ENCODE results near the gene KMT2C. TPM values are rescaled to one million over a fixed set of nuclear protein-coding genes. Genes with fewer than 3 reads are reported as not detected.
A peak's percentile ranks its signal among the peaks of the same experiment; 100 is the strongest.
"Not testable (repeated sequence)": the region's sequence is repeated elsewhere in the genome, so short reads cannot be mapped to it uniquely, and the experiment has no call there.

KMT2C gene
- total and polyA plus RNA-seq, 4 experiments from 2014 or later: 2.7 to 129 (median 74.5) TPM

DNA sequence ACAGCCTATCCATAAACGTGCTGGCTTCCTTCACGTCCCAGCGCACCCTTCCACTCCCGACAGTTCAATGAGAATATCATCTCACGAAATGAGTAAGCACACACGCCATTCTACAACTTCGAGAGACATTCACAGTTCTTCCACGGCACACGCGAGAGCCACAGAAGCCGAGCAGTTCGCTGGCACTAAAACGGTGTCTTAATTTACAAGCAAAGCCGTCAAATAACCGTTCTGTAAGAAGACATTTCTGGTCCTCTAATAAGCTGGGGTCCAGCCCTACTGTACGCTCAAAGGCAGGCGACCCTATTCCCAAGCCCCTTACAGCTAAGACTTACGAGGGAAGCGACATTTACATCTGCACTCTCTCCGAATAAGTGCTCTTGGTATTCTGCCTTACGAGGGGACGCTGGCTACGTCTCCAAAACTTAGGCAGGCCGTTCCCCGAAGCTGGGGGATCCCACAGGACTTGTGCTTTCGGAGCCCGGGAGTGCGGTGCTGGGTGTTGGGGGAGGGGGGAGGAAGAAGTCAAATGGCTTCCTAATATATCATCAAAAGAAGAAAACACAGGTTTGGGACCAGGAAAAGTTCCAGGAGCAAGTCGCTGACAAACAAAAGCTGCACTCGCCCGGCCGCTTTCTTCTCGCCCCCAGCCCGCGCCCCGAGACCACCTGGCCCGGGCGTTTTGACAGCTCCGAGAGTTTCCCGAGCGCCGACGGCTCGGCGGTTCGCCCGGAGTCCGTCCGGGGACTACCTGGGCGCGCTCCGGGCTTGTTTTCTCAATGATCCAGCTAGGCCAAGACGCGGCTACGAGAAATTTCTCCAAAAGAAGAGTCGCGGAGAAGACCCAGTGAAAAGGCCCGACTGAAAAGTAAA, 1.1 kb downstream of the KMT2C start:
- H3K36me3 ChIP-seq (ENCODE audit: insufficient read depth, low read length); H3K9me3 Mint-ChIP-seq; H3K27me3 ChIP-seq (ENCODE audit: insufficient read depth, low read length); H3K27me3 Mint-ChIP-seq; H3K9me3 ChIP-seq (ENCODE audit: control insufficient read depth in 1 of 2, low read length in 2 of 2): not testable (repeated sequence)
- peak overlapping the region; percentile 87 to 95 (median 92) for H3K4me3 Mint-ChIP-seq
- H3K27ac Mint-ChIP-seq: peak overlapping the region; percentile 85 to 95 (median 91)
- H3K4me3 ChIP-seq (ENCODE audit: low read length in 2 of 2): peak overlapping the region; percentile 4 to 62
- peak overlapping the region; percentile 71 for H3K27ac ChIP-seq (ENCODE audit: low read depth, low read length)
- peaks cover 19 to 44% (median 29%) of the 10 kb centered on the region in 4 donors for H3K4me1 Mint-ChIP-seq
- H3K4me1 ChIP-seq (ENCODE audit: insufficient read depth, low read length): peaks cover 35% of the 10 kb centered on the region
- CTCF ChIA-PET (ENCODE audit: partially characterized antibody): interaction anchor here (0.8 to 2.5 kb wide), 2 partner anchors 93 to 98 kb away, joined by 3 to 15 read pairs; no protein-coding TSS in a partner anchor
- POLR2A ChIA-PET (ENCODE audit: partially characterized antibody): interaction anchor here (1.1 to 4.8 kb wide), 3 partner anchors 12 to 98 kb away, joined by 3 to 49 read pairs (median 7); no protein-coding TSS in a partner anchor
- peaks cover 0 to 15% of the 10 kb centered on the region in 2 donors for H3K36me3 Mint-ChIP-seq
- DNase-seq: peak; percentile 32 to 50 (median 38)
- intact Hi-C loops (cut with micrococcal nuclease): loop anchor here (2.0 to 5.0 kb wide), 3 partner anchors 98 to 912 kb away; partner anchors contain the start of gene XRCC2

GRCh38 chr7:152433721-152434490, 1.9 kb downstream of the KMT2C start:
- ChIA-PET CTCF (ENCODE audit: partially characterized antibody) (interaction anchor here (2.5 kb wide), 1 partner anchor 97 kb away, joined by 15 read pairs; no protein-coding TSS in a partner anchor), POLR2A (ENCODE audit: partially characterized antibody) (interaction anchor here (0.7 to 4.8 kb wide), 4 partner anchors 11 to 97 kb away, joined by 3 to 49 read pairs (median 6); no protein-coding TSS in a partner anchor)
- H3K27me3 Mint-ChIP-seq; H3K27me3 ChIP-seq (ENCODE audit: insufficient read depth, low read length); H3K9me3 ChIP-seq (ENCODE audit: control insufficient read depth in 1 of 2, low read length in 2 of 2); H3K36me3 ChIP-seq (ENCODE audit: insufficient read depth, low read length); H3K9me3 Mint-ChIP-seq: not testable (repeated sequence)
- peak; percentile 68 to 83 (median 77) for DNase-seq
- Histone ChIP-seq H3K4me1 (ENCODE audit: insufficient read depth, low read length) (peaks cover 43% of the 10 kb centered on the region), H3K27ac (ENCODE audit: low read depth, low read length) (peak overlapping the region; percentile 71), H3K4me3 (ENCODE audit: low read length in 2 of 2) (peak overlapping the region; percentile 4 to 62)
- peaks cover 24 to 49% (median 34%) of the 10 kb centered on the region in 4 donors for H3K4me1 Mint-ChIP-seq
- H3K36me3 Mint-ChIP-seq: peaks cover 0 to 15% of the 10 kb centered on the region in 2 donors
- peak overlapping the region; percentile 85 to 95 (median 91) for H3K27ac Mint-ChIP-seq
- peak overlapping the region; percentile 87 to 95 (median 92) for H3K4me3 Mint-ChIP-seq
- intact Hi-C loops (cut with micrococcal nuclease): loop anchor here (2.0 kb wide), 2 partner anchors 97 to 243 kb away; partner anchors contain the start of gene XRCC2

DNA sequence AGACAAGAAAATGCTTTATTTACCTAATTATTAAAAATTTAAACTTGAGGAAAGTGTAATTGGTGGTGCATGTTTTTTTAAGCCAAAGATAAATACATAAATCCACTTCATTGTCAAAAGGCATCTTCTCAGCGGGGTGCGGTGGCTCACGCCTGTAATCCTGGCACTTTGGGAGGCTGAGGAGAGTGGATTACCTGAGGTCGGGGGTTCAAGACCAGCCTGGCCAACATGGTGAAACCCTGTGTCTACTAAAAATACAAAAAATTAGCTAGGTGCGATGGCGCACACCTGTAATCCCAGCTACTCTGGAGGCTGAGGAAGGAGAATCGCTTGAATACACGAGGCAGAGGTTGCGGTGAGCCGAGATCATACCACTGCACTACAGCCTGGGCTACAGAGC, 3.1 kb downstream of the KMT2C start:
- peaks cover 51% of the 10 kb centered on the region for H3K4me1 ChIP-seq (ENCODE audit: insufficient read depth, low read length)
- H3K9me3 ChIP-seq (ENCODE audit: control insufficient read depth in 1 of 2, low read length in 2 of 2); H3K9me3 Mint-ChIP-seq; H3K4me3 ChIP-seq (ENCODE audit: low read length in 2 of 2); H3K27me3 Mint-ChIP-seq; H3K36me3 ChIP-seq (ENCODE audit: insufficient read depth, low read length); H3K27me3 ChIP-seq (ENCODE audit: insufficient read depth, low read length); H3K27ac ChIP-seq (ENCODE audit: low read depth, low read length); intact Hi-C loops (cut with micrococcal nuclease); DNase-seq: not testable (repeated sequence)
- ChIA-PET POLR2A (ENCODE audit: partially characterized antibody) (interaction anchor here (0.7 kb wide), 1 partner anchor 1091 kb away, joined by 3 read pairs; no protein-coding TSS in a partner anchor), CTCF (ENCODE audit: partially characterized antibody) (interaction anchor here (1.0 kb wide), 1 partner anchor 98 kb away, joined by 3 read pairs; no protein-coding TSS in a partner anchor)
- peaks cover 30 to 58% (median 42%) of the 10 kb centered on the region in 4 donors for H3K4me1 Mint-ChIP-seq
- peaks cover 0 to 17% of the 10 kb centered on the region in 2 donors for H3K36me3 Mint-ChIP-seq
- peak overlapping the region in 3 of 8 donors; percentile 16 to 95 (median 43) for H3K4me3 Mint-ChIP-seq
- H3K27ac Mint-ChIP-seq: peak overlapping the region in 4 of 7 donors; percentile 7 to 94 (median 58)

DNA sequence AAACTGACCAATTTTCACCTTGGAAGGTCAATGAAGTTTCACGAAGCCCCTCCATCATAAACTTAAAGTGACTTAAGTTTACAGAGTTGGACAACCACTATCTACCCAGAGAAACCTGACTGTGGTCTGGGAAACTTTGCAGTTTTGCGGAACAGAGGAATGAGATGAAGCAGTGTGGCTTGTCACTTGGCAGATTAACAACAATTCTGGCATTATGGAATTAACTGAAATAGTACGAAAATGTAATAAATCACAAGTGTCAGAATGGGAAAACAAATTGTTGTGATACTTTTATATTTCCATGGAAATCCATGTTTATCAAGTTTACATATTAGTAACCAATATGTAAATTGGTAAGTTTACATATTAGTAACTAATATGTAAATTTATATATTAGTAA, 4.9 kb downstream of the KMT2C start:
- no peaks in the 10 kb centered on the region for H3K9me3 Mint-ChIP-seq
- Histone ChIP-seq H3K4me1 (ENCODE audit: insufficient read depth, low read length) (peaks cover 63% of the 10 kb centered on the region), H3K27me3 (ENCODE audit: insufficient read depth, low read length) (no peaks in the 10 kb centered on the region), H3K36me3 (ENCODE audit: insufficient read depth, low read length) (no peaks in the 10 kb centered on the region), H3K4me3 (ENCODE audit: low read length in 2 of 2) (no peak overlapping the region), H3K27ac (ENCODE audit: low read depth, low read length) (no peak overlapping the region), H3K9me3 (ENCODE audit: control insufficient read depth in 1 of 2, low read length in 2 of 2) (no peaks in the 10 kb centered on the region)
- intact Hi-C loops (cut with micrococcal nuclease): no loop called here
- no peak for DNase-seq
- ChIA-PET CTCF (ENCODE audit: partially characterized antibody) (no interaction called here), POLR2A (ENCODE audit: partially characterized antibody) (no interaction called here)
- H3K36me3 Mint-ChIP-seq: peaks cover 0 to 14% of the 10 kb centered on the region in 2 donors
- no peaks in the 10 kb centered on the region for H3K27me3 Mint-ChIP-seq
- H3K4me1 Mint-ChIP-seq: peaks cover 34 to 65% (median 49%) of the 10 kb centered on the region in 4 donors
- H3K27ac Mint-ChIP-seq: peak overlapping the region in 2 of 7 donors; percentile 29 to 32
- peak overlapping the region in 2 of 8 donors; percentile 17 to 35 for H3K4me3 Mint-ChIP-seq

GRCh38 chr7:152430118-152430517, 5.7 kb downstream of the KMT2C start:
- peaks cover 68% of the 10 kb centered on the region for H3K4me1 ChIP-seq (ENCODE audit: insufficient read depth, low read length)
- CTCF ChIA-PET (ENCODE audit: partially characterized antibody); H3K27me3 ChIP-seq (ENCODE audit: insufficient read depth, low read length); H3K27ac ChIP-seq (ENCODE audit: low read depth, low read length); DNase-seq; POLR2A ChIA-PET (ENCODE audit: partially characterized antibody); H3K9me3 Mint-ChIP-seq; H3K36me3 ChIP-seq (ENCODE audit: insufficient read depth, low read length); intact Hi-C loops (cut with micrococcal nuclease); H3K27me3 Mint-ChIP-seq; H3K4me3 ChIP-seq (ENCODE audit: low read length in 2 of 2); H3K27ac Mint-ChIP-seq; H3K9me3 ChIP-seq (ENCODE audit: control insufficient read depth in 1 of 2, low read length in 2 of 2); H3K4me3 Mint-ChIP-seq: not testable (repeated sequence)
- Mint-ChIP-seq H3K36me3 (peaks cover 3 to 14% of the 10 kb centered on the region in 2 donors), H3K4me1 (peaks cover 40 to 73% (median 56%) of the 10 kb centered on the region in 4 donors)

DNA sequence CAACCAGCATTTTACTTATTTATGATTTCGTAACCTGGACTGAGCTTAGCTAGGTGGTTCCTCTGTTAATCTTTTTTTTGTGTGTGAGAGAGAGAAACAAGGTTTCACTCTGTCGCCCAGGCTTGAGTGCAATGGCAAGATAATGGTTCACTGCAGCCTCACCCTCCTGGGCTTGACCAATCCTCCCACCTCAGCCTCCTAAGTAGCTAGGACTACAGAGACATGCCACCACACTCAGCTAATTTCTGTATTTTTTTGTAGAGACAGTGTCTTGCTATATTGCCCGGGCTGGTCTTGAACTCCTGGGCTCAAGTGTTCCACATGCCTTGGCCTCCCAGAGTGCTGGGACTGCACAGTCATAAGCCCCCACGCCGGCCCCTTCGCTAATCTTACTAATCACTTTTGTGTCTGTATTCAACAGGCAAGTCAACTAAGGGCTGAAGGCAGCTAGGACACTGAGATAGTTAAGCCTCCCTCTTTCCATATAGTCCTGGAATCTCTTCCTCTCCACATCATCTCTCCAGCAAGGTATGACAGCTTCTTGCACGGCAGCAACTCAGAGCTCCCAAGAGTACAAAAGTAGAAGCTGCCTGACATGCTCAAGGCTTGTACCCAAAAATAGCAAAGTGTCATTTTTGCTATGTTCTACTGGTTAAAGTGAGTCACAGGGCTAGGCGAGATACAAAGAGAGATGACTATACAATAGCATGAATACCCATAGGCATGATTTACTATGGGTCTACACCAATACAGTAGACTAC, 11.3 kb downstream of the KMT2C start:
- Mint-ChIP-seq H3K4me1 (peaks cover 48 to 77% (median 65%) of the 10 kb centered on the region in 4 donors), H3K36me3 (peaks cover 31 to 35% of the 10 kb centered on the region in 2 donors), H3K9me3 (peaks cover 0 to 30% (median 19%) of the 10 kb centered on the region in 8 donors), H3K27me3 (no peaks in the 10 kb centered on the region), H3K27ac (peak overlapping the region in 5 of 7 donors; percentile 6 to 81 (median 36)), H3K4me3 (peak overlapping the region in 4 of 8 donors; percentile 3 to 71 (median 37))
- H3K4me1 ChIP-seq (ENCODE audit: insufficient read depth, low read length): peaks cover 58% of the 10 kb centered on the region
- no peak overlapping the region for H3K4me3 ChIP-seq (ENCODE audit: low read length in 2 of 2)
- no peaks in the 10 kb centered on the region for H3K27me3 ChIP-seq (ENCODE audit: insufficient read depth, low read length)
- intact Hi-C loops (cut with micrococcal nuclease): loop anchor here (5.0 kb wide), 1 partner anchor 38 kb away; no protein-coding TSS in a partner anchor
- ChIA-PET CTCF (ENCODE audit: partially characterized antibody) (no interaction called here), POLR2A (ENCODE audit: partially characterized antibody) (interaction anchor here (0.8 kb wide), 1 partner anchor 110 kb away, joined by 3 read pairs; no protein-coding TSS in a partner anchor)
- no peak for DNase-seq
- H3K27ac ChIP-seq (ENCODE audit: low read depth, low read length): no peak overlapping the region
- H3K9me3 ChIP-seq (ENCODE audit: control insufficient read depth in 1 of 2, low read length in 2 of 2): no peaks in the 10 kb centered on the region
- H3K36me3 ChIP-seq (ENCODE audit: insufficient read depth, low read length): no peaks in the 10 kb centered on the region
